ELF-1 (cell line): ENCODE data around the gene RTBDN.

Experiments used
- DNase-seq: peaks from one replicate; pipeline ENCODE4 v3.0.0-alpha.2; 2016; ENCODE audit warnings: low read depth, low spot score

RTBDN gene

DNA sequence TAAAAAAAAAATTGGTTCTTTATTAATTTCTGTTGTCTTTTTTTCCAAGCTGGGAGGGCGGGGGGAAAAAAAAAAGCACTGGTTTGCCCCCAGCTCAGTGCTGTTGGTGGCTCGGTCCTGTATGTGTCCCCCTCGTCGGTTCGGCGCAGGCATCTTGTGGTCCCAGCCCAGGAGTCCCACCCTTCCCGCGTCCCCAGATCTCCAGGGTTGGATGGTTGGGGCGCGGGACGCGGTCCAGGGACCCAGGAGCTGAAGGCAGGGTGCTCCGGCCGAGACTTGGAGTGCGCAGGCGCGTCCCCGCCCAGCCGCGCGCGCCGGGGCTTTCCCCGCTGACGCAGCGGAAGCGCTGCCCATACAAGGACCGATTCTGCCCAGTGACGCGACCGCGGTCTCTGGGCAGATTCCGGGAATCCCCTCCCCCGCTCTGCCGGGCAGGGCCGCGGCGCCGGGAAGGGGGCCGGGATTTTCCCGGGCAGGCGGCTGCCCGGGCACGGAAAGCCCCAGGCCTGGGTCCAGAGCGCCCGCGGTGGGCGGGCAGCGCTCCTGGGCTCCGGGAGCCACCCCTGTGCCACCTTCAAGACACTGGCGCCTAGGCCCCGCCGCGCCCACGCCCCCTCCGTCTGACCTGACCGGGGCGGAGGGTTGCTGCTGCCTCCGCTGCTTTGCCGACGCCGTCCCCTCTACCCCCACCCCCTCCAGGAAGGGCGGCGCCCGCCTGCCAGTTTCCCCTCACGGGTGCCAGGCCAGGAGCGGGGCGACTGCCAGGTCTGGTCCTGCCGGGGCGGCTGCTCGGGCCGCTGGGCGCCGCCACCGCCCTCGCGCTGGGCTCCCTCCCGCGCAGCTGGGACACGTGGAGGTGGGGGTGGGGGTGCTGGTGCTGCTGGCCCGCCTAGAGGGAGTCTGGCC is 40.8 kb downstream of the RTBDN start:
- DNase-seq = peak; percentile 95

DNA sequence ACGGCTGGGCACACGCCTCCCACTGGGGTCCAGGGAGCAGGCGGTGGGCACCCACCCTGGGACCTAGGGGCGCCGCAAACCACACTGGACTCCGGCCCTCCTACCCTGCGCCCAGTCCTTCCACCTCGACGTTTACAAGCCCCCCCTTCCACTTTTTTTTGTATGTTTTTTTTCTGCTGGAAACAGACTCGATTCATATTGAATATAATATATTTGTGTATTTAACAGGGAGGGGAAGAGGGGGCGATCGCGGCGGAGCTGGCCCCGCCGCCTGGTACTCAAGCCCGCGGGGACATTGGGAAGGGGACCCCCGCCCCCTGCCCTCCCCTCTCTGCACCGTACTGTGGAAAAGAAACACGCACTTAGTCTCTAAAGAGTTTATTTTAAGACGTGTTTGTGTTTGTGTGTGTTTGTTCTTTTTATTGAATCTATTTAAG is 41.5 kb downstream of the RTBDN start:
- DNase-seq = no peak

DNA sequence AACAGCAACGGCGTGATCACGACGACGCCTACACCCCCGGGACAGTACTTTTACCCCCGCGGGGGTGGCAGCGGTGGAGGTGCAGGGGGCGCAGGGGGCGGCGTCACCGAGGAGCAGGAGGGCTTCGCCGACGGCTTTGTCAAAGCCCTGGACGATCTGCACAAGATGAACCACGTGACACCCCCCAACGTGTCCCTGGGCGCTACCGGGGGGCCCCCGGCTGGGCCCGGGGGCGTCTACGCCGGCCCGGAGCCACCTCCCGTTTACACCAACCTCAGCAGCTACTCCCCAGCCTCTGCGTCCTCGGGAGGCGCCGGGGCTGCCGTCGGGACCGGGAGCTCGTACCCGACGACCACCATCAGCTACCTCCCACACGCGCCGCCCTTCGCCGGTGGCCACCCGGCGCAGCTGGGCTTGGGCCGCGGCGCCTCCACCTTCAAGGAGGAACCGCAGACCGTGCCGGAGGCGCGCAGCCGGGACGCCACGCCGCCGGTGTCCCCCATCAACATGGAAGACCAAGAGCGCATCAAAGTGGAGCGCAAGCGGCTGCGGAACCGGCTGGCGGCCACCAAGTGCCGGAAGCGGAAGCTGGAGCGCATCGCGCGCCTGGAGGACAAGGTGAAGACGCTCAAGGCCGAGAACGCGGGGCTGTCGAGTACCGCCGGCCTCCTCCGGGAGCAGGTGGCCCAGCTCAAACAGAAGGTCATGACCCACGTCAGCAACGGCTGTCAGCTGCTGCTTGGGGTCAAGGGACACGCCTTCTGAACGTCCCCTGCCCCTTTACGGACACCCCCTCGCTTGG is 42.1 kb downstream of the RTBDN start:
- peak; percentile 78 for DNase-seq

DNA sequence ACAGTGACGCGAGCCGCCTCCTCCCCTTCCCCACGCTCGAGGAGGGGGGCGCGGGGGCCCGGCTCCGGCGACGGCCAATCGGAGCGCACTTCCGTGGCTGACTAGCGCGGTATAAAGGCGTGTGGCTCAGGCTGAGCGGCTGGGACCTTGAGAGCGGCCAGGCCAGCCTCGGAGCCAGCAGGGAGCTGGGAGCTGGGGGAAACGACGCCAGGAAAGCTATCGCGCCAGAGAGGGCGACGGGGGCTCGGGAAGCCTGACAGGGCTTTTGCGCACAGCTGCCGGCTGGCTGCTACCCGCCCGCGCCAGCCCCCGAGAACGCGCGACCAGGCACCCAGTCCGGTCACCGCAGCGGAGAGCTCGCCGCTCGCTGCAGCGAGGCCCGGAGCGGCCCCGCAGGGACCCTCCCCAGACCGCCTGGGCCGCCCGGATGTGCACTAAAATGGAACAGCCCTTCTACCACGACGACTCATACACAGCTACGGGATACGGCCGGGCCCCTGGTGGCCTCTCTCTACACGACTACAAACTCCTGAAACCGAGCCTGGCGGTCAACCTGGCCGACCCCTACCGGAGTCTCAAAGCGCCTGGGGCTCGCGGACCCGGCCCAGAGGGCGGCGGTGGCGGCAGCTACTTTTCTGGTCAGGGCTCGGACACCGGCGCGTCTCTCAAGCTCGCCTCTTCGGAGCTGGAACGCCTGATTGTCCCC is 42.9 kb downstream of the RTBDN start, which contains the start of gene JUNB:
Gene JUNB (plus strand): TSS at position 142 of the 706 bp plus-strand sequence. CDS start 286 bp downstream, at position 428.
- DNase-seq = peak; percentile 91

DNA sequence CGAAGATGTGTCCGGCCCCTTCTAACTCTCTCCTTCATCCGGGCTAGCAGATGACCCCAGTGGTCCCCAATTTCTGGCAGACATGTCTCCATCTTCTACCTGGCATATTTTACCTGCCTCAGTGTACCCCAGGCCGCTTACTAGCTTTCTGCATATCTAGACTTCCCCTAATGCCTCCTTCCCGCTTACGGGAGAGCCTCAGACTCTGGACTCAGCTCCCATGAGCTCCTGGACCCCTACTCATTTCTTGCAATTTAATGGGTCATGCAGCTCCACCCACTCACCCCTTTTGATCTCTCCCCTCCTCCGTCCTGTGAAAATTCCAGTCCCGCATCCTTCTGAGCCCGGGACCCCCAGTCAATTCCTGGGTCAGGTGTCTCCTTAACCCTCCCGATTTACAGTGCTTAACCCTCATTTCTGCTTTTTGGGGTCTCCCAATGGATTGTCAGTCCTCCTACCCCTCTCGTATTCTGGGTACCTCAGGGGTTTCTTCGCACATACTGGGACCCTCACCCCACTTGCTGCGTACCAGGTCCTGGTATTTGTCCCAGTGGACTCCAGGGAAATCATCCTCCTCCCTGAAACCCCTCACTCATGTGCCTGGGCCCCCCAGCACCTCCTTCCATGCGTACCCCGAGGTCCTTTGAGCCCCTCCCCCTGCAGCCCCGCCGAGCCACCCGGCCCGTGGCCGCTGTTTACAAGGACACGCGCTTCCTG is 43.6 kb downstream of the RTBDN start:
- DNase-seq = no peak

DNA sequence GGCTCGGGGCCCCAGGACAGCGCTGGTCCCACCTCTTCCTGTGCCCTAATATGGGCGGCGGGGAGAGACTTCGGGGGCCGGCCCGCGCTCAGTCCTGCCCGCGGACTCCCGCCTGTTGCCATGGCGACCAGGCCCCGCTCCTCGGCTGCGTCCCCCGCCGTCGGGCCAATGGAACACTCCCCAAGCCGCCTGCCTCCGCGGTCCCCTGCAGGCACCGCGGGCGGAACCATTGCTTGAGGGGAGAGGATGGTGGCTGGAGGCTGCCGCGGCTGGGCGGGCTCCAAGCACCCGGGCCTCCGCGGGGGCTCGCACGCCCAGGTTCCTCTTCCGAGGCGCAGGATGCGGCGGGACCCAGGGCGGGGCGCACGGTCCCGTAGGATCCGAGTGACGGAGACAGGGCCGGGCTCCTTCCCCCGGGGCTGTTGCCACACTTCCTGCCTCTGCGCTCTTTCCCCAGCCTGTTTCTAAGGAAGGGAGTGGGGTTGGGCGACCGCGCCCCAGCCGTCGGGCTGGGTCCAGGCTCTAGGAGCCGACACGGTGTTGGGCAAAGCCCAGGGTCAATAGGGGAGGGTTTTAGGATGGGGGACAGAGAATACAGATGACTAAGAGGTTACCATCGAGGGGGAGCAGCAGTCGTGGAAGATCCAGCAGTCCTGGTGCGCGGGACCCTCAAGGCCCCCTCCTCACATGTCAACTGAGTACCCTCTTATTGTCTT is 44.3 kb downstream of the RTBDN start:
- peak; percentile 95 for DNase-seq

DNA sequence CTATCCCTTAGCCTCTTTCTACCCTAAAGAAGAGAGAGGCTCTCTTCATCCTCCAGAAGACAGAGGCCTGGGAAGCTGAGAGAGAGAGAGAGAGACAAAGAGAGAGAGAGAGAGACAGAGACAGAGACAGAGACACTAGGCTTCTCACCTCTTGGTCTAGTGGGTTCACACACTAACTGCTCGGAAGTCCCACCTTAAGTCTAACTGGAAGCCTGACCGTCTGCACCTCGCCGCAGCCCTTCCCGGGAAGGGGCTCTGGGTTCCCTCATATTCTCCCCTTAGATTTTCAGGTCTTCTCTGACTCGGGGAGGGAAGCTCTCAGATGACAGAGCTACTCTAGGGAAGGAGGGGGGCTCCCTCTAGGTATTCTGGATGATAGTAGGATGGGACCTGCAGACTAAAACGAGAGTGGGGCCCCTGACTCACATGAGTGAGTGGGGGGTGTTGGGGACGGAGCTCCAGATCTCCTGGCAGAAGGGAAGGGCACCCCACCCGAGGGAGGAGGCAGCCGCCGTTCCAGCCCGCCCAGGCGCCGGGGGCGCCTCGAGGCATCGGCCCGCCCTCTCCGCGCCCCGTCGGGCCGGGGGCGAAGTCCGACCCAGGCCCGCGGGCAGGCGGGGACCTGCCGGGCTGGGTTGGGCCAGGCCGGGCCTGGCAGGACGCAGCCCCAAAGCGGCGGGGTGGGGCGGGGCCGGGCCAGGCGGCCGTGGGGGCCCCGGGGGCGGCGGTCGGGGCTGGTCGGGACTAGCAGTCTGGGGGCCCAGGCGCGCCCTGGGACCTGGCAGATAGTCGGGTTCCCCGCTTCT is 45.1 kb downstream of the RTBDN start:
- no peak for DNase-seq

DNA sequence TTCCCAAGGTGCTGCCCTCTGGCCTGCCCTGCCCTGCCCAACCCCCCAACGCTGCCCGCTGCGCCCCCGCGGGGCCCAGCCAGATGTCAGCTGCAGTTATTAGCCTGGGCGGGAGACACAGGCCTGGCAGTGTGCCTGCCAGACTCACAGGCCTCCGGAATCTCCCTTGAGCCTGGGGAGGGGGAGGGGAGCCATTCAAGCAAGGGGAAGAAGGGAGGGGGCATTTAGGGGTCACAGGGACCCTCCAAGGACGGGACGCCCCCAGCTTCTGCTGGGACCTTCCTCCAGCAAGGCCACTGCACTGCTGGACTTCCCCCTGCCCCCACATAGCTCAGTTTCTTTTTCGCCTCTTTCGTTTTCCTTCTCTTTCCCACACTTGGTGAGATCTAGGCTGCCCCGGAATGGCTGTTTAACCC is 45.7 kb downstream of the RTBDN start:
- DNase-seq = peak; percentile 65

DNA sequence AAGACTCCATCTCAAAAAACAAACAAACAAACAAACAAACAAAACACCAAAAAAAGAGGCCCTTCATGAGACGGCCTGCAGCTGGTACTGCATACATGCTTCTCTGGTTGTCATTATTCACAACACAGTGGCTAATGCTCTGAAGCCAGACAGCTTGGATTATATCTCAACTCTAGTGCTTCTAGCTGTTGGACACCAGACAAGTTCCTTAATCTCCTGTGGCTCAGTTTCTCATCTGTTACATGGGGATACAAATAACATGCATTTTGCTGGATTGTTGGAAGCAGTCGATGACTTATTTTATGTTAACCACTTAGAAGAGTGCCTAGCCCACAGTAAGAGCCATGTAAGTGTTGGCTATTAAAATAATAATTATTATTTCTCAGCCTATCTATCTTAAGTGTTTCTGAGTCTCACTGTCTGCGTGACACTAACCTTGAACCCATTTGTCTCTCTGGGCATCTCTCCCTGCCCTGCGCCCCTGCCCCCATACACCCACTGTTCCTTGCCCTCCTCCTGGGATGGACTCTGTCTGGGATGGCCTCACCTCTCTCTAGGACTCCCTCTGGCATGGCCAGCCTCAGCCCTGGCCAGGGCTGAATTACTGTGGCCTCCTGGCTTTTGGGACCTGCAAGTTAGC is 46.2 kb downstream of the RTBDN start:
- no peak for DNase-seq

DNA sequence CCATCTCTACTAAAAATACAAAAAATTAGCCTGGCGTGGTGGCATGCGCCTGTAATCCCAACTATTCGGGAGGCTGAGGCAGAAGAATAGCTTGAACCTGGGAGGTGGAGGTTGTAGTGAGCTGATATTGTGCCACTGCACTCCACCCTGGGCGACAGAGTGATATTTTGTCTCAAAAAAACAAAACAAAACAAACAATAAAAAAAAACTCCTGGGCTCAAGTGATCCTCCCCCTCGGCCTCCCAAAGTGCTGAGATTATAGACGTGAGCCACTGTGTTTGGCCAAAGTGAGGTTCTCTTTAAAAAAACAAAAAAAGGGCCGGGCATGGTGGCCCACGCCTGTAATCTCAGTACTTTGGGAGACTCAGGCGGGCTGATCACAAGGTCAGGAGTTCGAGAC is 46.9 kb downstream of the RTBDN start:
- DNase-seq = no peak

DNA sequence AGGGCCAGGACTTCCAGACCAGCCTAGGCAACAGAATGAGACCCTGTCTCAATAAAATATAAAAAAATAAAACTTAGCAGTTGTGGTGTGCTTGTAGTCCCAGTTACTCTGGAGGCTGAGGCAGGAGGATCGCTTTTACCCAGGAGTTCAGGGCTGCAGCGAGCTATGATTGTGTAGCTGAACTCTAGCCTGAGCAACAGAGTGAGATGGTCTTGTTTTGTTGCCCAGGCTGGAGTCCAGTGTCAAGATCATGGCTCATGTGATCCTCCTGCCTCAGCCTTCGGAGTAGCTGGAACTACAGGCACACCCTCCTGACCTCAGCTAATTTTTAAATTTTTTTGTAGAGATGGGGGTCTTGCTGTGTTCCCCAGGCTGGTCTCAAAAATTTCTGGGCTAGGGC is 47.4 kb downstream of the RTBDN start:
- DNase-seq = no peak

DNA sequence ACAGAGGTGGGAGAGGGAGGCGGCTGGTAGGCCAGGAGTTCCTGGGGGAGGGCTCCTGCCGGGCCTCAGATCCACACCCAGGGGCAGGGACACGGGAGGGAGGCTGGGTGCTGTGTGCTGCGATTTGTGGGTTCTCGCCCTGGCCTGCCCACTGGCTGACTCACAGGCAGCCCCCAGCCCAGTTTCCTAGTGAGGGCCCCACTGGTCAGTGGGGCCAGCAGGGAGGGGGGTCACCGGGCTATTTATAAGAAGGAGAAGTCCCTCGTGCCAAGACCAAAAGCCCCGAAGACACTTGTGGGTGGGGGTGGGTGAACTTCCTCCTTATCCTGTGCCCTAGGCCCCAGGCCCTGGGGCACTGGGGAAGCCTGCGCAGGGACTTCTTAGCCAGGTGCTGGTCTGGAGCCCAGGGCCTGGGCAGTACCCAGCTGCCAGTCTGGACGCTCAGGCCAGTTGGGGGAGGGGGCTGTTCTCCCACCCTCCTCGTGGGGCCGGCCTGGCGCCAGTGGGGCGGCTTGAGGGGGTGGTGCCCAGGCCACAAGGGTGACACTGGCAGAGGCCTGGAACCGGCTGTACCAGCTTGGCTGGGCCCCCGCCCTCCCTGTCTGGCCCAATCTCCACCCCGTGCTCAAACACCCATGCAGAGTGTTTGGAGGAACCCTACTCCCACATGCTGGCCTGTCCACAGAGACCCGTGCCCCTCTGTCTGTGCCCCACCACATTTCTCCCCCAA is 48.1 kb downstream of the RTBDN start:
- no peak for DNase-seq

DNA sequence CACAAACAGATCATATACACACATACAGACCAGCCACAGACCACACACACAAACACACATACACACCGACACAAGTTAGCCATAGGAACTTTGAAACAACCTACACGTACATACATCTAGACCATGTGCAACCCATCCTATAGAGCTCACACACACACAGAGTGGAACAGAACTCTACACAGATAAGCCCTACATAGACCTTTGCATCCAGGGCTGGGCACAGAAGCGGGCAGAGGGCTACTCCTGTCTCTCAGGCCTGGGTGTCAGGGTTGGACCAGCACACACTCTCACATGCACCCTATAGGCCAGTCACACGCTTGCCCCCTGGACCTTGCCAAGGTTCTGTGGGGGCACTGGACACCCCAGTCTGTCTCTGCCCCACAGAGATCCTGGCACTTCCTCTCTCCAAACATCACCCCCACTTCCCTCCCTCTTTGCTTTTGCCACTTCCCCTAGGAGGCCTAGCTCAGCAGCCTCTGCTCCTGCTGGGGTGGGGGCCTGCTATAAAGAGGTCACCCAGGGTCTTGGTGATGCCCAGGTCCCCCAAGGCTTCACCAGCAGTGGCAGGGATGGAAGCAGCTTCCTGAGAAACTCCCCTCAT is 48.8 kb downstream of the RTBDN start:
- no peak for DNase-seq

DNA sequence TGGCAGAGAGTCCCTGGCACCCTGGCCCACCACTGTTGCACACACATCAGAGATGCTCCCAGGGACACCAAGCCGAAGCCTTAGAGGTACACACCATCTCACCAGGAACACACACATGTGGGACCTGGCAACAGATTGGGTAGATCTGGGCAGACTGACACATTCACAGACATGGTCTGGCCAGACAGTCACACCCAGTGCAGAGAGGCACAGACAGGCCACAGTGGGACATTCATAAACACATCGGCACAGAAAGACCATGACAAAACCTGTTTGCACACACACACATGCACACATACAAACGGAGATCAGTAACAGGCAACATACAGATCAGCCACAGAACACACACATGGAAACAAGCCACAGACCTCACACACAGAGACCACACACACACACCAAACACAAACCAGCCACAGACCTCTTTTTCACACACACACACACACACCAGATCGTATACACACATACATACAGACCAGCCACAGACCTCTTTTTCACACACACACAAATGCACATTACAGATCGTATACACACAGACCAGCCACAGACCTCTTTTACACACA is 49.4 kb downstream of the RTBDN start:
- DNase-seq = no peak

DNA sequence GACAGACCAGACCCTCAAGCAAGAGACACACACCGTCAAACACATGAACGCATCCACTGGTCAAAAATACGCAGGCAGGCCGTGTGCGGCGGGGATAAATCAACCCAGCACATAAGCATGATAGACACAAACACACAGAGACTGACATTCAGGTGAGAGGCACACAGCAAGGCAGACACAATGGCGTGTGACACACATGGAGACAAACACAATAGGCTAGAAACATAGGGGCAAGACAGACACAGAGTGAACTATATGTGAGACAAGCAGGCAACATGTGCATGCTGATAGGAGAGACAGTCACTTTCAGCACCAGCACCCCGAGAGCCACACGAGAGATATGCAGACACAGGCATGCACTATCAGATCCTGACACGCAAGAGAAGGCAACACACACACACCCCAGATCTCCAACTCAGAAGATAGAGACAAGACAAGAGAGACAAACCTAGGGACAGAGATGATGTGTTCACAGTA is 49.9 kb downstream of the RTBDN start:
- no peak for DNase-seq

DNA sequence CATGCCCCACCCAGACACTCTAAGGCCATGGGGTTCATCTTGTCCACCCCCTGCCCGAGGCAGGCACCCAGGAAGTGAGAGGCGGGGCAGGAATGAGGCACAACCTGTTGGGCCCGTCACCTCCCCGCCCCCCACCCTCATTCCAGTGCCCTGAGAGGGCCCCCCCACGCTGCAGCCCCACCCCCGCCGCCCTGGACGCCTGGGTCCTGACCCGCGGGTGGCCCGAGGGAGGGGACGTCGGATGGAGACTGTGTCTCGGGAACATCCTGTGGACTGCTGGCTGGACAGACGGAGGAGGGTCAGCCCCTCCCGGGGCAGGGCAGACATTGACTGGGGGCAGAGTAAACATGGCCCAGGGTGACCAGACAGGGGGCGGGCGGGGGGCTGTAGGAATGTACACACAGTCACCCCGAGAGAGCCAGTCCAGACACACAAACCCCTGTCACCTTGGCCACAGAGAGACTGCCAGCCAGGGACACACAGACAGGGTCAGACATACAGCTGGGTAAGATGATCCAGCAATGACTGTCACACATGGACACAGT is 50.5 kb downstream of the RTBDN start:
- no peak for DNase-seq

DNA sequence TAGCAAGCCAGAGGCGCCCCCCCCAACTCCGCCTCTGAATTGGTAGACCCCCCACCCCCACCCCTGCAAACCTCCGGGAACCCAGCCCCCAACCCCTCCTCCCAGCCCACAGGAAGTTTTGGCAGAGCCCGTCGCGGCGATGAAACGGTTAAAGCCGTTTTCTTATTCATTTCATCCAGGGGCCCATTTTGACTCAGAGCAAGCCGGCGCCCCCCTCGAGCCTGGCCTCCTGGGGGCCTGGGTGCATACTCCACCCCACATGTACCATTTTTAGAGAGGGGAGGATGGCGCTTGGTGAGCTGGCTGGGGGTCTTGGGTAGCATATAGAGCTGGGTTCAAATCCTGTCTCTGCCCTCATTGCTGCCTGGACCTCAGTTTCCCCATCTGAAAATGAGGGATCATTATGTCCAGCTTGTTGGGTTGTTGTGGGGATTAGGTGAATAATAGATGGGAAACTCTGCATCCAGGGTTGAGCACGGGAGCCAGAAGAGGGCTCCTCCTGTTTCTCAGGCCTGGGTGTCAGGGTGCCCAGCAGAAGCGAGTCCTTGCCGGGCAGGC is 51.0 kb downstream of the RTBDN start:
- no peak for DNase-seq
